ENCODE results near the gene SIPA1L3.

SIPA1L3 gene

DNA sequence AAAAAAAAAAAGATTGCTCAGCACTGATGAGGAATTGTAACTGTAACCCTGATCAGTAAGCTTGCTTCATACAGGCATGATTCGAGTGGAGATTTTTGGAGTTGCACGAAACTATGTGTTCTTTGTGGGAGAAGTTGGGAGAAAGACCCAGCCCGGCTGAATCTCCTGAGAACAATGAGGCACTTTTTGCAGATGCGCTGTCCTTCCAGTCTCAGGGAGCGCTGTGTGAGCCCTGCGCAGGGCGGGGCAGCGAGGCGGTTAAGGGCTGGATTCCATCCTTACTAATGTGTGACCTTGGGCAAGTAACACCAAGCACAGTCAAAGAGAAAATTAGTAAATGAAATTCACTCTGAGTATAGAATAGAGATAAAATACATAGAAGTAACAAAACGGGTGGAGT, 76.9 kb downstream of the SIPA1L3 start:
- no peak overlapping the region for H3K4me3 ChIP-seq (ENCODE audit: control insufficient read depth, low read depth, low read length)
- DNase-seq (ENCODE audit: low read depth): no peak
- TF ChIP-seq, protein P1, sequence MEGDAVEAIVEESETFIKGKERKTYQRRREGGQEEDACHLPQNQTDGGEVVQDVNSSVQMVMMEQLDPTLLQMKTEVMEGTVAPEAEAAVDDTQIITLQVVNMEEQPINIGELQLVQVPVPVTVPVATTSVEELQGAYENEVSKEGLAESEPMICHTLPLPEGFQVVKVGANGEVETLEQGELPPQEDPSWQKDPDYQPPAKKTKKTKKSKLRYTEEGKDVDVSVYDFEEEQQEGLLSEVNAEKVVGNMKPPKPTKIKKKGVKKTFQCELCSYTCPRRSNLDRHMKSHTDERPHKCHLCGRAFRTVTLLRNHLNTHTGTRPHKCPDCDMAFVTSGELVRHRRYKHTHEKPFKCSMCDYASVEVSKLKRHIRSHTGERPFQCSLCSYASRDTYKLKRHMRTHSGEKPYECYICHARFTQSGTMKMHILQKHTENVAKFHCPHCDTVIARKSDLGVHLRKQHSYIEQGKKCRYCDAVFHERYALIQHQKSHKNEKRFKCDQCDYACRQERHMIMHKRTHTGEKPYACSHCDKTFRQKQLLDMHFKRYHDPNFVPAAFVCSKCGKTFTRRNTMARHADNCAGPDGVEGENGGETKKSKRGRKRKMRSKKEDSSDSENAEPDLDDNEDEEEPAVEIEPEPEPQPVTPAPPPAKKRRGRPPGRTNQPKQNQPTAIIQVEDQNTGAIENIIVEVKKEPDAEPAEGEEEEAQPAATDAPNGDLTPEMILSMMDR (conservative IDR thresholded peaks at IDR 0.05; ENCODE audit: control insufficient read depth, insufficient read depth, low read depth, low read length): no peak

DNA sequence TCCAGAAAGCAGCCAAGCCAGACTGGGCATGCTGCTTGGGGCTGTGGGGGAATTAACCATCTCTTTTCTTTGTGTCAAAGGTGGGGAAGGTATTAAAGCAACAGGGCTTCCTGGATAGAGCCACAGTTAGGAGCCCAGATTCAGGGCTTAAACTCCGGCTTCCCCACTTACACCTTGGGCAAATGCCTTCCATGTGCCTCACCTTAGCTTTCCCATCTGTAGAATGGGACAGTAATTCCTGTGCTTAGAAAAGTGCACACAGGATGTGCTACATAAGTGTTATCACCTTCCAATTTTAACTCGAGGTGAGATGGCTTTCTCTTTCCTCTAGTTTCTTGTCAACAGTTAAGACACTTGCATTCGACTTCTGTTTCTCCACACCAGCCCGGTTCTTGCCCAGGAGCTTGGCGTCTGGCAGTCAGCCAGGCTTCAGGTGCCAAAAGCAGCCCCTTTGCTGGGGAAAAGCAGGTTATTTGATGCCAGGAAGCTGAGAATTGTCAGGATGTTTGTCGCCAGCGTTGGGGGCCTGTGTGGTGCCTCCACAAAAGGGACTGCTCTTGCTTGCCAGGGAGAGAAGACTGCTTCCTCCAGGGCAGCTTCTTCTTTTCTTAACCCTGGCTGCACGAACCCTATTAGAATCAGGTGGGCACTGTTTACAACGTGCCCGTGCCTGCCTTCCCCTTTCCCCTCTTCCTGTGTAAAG, 79.2 kb downstream of the SIPA1L3 start:
- no peak overlapping the region for H3K4me3 ChIP-seq (ENCODE audit: control insufficient read depth, low read depth, low read length)
- TF ChIP-seq, protein P1 (conservative IDR thresholded peaks at IDR 0.05; ENCODE audit: control insufficient read depth, insufficient read depth, low read depth, low read length): no peak
- DNase-seq (ENCODE audit: low read depth): no peak

DNA sequence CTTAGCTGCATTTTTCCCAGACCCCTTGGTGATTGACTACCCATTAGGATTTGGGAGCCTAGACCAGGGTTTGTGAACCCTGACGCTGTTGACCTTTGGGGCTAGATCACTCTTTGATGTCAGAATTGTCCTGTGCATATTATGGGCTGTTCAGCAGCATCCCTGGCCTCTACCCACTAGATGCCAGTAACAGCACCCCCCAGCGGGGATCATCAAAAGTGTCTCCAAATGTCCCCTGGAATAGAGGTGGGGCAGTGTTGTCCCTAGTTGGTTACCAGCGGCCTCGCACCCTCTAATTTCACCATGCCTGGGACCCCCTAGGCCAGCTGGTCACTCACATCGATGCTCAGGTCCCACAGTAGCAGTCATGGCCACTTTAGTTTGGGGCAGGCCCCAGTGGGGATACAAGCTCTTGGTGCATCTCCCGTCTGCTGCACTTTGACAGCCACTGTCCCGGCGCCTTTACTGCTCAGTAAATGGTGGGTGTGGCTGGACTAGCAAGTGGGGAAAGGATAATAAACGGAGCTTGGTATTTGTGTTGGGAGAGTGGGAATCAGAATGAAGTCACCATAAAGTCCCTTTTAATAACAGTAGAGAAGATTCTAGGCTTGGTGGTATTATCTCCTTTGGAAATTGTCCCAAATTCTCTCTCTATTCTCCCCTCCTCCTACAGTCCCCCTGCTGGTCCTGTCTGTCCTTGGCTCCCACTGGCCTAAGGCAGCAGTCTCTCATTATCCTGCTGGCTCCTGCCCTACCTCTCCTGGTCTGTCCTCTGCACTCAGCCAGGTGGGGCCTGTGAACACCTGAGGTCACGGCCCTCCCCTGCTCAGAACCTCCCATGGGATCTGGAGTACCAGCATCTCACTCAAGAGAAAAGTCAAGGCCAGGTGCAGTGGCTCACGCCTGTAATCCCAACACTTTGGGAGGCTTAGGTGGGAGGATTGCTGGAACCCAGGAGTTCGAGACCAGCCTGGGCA, 80.6 kb downstream of the SIPA1L3 start:
- no peak overlapping the region for H3K4me3 ChIP-seq (ENCODE audit: control insufficient read depth, low read depth, low read length)
- DNase-seq (ENCODE audit: low read depth): no peak
- TF ChIP-seq, protein P1 (conservative IDR thresholded peaks at IDR 0.05; ENCODE audit: control insufficient read depth, insufficient read depth, low read depth, low read length): no peak

DNA sequence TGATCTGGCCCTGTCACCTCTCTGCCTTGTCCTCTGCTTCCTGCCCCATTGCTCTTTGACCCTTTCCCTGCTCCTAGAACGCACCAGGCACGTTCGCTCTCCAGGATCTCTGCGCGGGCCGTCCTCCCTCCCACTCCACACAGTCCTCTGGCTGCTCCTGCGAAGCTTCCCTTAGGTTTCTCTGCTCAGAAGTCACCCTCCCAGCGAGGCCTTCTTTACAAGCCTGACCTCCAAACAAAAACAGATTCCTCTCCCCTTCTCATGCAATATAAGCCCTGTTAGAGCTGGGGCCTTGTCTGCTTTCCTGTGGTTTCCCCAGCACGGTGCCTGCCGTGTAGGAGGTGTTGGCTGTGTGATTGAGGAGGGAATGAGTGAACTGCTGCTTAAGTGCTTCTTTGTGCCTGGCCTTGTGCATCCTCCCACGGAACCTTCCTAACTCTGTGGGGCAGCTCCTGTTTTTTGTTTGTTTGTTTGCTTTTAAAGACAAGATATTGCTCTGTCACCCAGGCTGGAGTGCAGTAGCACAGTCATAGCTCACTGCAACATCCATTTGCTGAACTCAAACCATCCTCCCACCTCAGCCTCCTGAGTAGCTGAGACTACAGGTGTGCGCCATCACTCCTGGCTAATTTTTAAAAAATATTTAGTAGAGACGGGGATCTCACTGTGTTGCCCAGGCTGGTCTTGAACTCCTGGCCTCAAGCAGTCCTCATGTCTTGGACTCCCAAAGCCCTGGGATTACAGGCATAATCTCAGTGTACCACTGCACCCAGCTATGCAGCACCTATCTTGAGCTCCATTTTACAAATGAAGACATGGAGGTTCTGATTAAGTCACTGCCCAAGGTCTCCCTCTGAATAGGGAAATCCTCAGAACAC, 82.0 kb downstream of the SIPA1L3 start:
- DNase-seq (ENCODE audit: low read depth): no peak
- TF ChIP-seq, protein P1 (conservative IDR thresholded peaks at IDR 0.05; ENCODE audit: control insufficient read depth, insufficient read depth, low read depth, low read length): no peak
- no peak overlapping the region for H3K4me3 ChIP-seq (ENCODE audit: control insufficient read depth, low read depth, low read length)

DNA sequence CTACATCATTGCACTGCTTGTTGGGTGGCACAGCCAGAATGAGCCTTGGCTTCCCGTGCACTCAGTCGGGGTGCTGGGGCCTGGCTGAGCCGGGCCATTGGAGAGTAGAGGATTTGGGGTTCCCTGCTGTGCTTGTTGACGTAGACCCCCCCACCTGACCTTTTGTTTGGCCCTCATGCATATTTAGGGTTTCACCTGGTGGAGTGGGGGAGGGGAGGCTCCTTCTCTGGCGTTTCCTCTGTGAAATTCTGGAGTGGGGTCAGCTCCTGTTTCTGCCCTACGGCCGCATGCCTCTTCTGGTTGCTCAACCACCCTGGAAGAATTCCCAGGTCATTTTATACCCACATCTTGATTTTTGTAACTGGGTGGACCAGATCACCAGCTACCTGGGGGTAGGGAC, 82.8 kb downstream of the SIPA1L3 start:
- TF ChIP-seq, protein P1 (conservative IDR thresholded peaks at IDR 0.05; ENCODE audit: control insufficient read depth, insufficient read depth, low read depth, low read length): no peak
- no peak for DNase-seq (ENCODE audit: low read depth)
- no peak overlapping the region for H3K4me3 ChIP-seq (ENCODE audit: control insufficient read depth, low read depth, low read length)

DNA sequence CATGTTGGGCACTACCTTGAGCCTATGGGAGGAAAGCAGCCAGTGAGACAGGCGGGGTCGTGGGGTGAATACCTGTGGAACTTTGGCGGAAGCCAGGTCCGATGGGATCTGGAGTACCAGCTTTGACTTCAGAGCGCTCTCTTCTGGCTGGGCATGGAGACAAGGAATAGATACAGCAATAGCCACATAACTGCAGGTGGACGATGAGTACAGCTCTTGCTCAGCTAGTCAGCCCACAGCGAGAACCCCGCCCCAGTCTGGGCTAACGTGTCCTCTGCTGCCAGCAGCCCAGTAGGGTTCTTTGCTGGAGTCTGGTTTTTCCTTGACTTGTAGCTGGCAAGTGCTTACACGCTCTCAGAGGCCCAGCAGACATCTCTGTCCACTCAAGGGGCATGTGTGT, 83.4 kb downstream of the SIPA1L3 start:
- no peak for DNase-seq (ENCODE audit: low read depth)
- TF ChIP-seq, protein P1 (conservative IDR thresholded peaks at IDR 0.05; ENCODE audit: control insufficient read depth, insufficient read depth, low read depth, low read length): no peak
- H3K4me3 ChIP-seq (ENCODE audit: control insufficient read depth, low read depth, low read length): no peak overlapping the region

Measured in fibroblast of mammary gland (primary cell).